Mucosa of gallbladder (tissue), 1 donor: ENCODE measurements around the gene LGALS4. TPM values are rescaled to one million over a fixed set of nuclear protein-coding genes. Genes with fewer than 3 reads are reported as not detected.
"Not testable (repeated sequence)": the region's sequence is repeated elsewhere in the genome, so short reads cannot be mapped to it uniquely, and the experiment has no call there.

ENCODE experiments used
- DNase-seq: peaks from one replicate; pipeline ENCODE4 v3.0.0-alpha.2; 2020; ENCODE audit warnings: low spot score
- total RNA-seq: library from RNA; stranded (reverse); gene quantifications from one replicate; pipeline ENCODE4 v1.2.1, GENCODE V29; 2021
- donor health status: DM: no; HTN: no; CAD: no.

The LGALS4 gene
- total RNA-seq, 1 donor from 2014 or later: 1,935 TPM

GRCh38 chr19:38795549-38795948, 17.2 kb downstream of the LGALS4 start:
- DNase-seq: no peak

GRCh38 chr19:38793671-38794070, 19.1 kb downstream of the LGALS4 start:
- no peak for DNase-seq

- no peak for DNase-seq
These were observed 19.6 kb downstream of the LGALS4 start for GRCh38 chr19:38793177-38793576.

- DNase-seq: peak; percentile 32
These were observed 20.3 kb downstream of the LGALS4 start for GRCh38 chr19:38792250-38793111.

- DNase-seq: not testable (repeated sequence)
These were observed 21.2 kb downstream of the LGALS4 start for GRCh38 chr19:38791451-38792064.

GRCh38 chr19:38790507-38791403, 22.0 kb downstream of the LGALS4 start:
- not testable (repeated sequence) for DNase-seq

- DNase-seq: no peak
These were observed 24.1 kb downstream of the LGALS4 start, which contains the start of gene LGALS7B for GRCh38 chr19:38788478-38789243. LGALS7B (plus strand) TSS chr19:38789200; CDS start chr19:38789227, 27 bp downstream.

GRCh38 chr19:38786572-38787265, 26.0 kb downstream of the LGALS4 start:
- no peak for DNase-seq

- not testable (repeated sequence) for DNase-seq
These were observed 26.7 kb downstream of the LGALS4 start for GRCh38 chr19:38786061-38786460.

GRCh38 chr19:38785187-38785699, 27.5 kb downstream of the LGALS4 start:
- no peak for DNase-seq

- peak; percentile 54 for DNase-seq
These were observed 28.5 kb downstream of the LGALS4 start for GRCh38 chr19:38784224-38784623.

- DNase-seq: not testable (repeated sequence)
These were observed 30.5 kb downstream of the LGALS4 start for GRCh38 chr19:38782212-38782611.

- no peak for DNase-seq
These were observed 31.7 kb downstream of the LGALS4 start for GRCh38 chr19:38781058-38781457.

GRCh38 chr19:38780443-38780842, 32.3 kb downstream of the LGALS4 start:
- no peak for DNase-seq

GRCh38 chr19:38778733-38779132, 34.0 kb downstream of the LGALS4 start:
- no peak for DNase-seq

- DNase-seq: no peak
These were observed 38.4 kb downstream of the LGALS4 start for GRCh38 chr19:38774181-38774950.

GRCh38 chr19:38773469-38774177, 39.1 kb downstream of the LGALS4 start, which contains the start of gene LGALS7:
LGALS7 (minus strand) TSS chr19:38773517; CDS start chr19:38773492, 25 bp downstream.
- DNase-seq: no peak

GRCh38 chr19:38771569-38771968, 41.2 kb downstream of the LGALS4 start:
- not testable (repeated sequence) for DNase-seq

GRCh38 chr19:38770949-38771275, 41.8 kb downstream of the LGALS4 start:
- DNase-seq: not testable (repeated sequence)
